Right renal cortex interstitium (tissue), 3 donors: ENCODE measurements around the gene FAM210A. TPM values are rescaled to one million over a fixed set of nuclear protein-coding genes. Genes with fewer than 3 reads are reported as not detected.

ENCODE experiments used
- polyA plus RNA-seq, 3 donors: library from polyadenylated mRNA; unstranded; fragments of 120-200 nt; gene quantifications; one replicate each; pipeline ENCODE4 v1.2.1, GENCODE V29; 2013; ENCODE audit not compliant: insufficient read length in 3 of 3

The FAM210A gene
- polyA plus RNA-seq, 3 donors: 20.3 to 21.2 (median 20.9) TPM

Other genes starting within 250 kb of the FAM210A start
- gene RNMT, start 115 bp upstream of the FAM210A start, polyA plus RNA-seq: 10 to 100 TPM; 53.4 to 59.4 (median 57.3) TPM
- under 1 TPM; 0.13 to 0.31 (median 0.17) TPM for gene MC5R, start 97.6 kb upstream of the FAM210A start, polyA plus RNA-seq
- under 1 TPM in 1 of 3 donors, not detected in 2; 0.16 TPM for gene MC2R, start 189.0 kb upstream of the FAM210A start, polyA plus RNA-seq